ENCODE data around the gene CTCFL.

CTCFL gene

DNA sequence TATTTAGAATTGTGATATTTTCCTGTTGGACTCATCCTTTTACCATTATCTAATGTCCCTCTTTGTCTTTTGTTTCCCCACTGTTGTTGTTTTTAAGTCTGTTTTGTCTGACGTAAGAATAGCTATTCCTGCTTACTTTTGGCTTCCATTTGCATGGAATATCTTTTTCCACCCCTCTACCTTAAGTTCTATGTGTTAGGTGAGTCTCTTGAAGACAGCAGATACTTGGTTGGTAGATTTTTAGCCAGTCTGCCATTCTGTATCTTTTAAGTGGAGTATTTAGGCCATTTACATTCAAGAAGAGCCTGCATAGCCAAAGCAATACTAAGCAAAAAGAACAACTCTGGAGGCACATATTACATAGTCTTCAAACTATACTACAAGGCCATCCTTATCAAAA, 39.2 kb downstream of the CTCFL start:
- TF ChIP-seq, protein P1, sequence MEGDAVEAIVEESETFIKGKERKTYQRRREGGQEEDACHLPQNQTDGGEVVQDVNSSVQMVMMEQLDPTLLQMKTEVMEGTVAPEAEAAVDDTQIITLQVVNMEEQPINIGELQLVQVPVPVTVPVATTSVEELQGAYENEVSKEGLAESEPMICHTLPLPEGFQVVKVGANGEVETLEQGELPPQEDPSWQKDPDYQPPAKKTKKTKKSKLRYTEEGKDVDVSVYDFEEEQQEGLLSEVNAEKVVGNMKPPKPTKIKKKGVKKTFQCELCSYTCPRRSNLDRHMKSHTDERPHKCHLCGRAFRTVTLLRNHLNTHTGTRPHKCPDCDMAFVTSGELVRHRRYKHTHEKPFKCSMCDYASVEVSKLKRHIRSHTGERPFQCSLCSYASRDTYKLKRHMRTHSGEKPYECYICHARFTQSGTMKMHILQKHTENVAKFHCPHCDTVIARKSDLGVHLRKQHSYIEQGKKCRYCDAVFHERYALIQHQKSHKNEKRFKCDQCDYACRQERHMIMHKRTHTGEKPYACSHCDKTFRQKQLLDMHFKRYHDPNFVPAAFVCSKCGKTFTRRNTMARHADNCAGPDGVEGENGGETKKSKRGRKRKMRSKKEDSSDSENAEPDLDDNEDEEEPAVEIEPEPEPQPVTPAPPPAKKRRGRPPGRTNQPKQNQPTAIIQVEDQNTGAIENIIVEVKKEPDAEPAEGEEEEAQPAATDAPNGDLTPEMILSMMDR (conservative IDR thresholded peaks at IDR 0.05; ENCODE audit: low read depth): no peak
- H3K27ac ChIP-seq: no peak overlapping the region
- POLR2A ChIA-PET (ENCODE audit: low non-redundant PET): no interaction called here
- CTCF ChIA-PET: no interaction called here
- no peak for DNase-seq (ENCODE audit: low spot score)

DNA sequence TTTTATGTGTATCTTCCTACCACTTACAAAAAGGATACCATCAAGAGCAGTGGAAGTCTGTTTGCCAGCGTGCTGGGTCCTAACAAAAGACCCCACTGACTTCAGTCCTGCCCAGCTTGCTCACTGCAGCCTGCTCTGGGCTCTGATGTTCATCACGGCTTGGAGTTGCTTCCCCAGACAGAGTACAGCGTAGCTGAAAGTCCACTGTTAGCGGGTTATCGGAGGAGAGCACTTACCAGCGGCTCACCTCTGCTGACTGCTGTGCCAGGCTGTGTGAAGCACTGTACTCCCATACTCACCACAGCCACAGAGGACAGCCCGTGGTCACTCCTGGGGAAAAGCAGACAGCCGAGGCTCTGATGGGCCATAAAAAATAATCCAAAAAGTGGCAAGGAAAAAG, 40.2 kb downstream of the CTCFL start:
- TF ChIP-seq, protein P1 (conservative IDR thresholded peaks at IDR 0.05; ENCODE audit: low read depth): no peak
- DNase-seq (ENCODE audit: low spot score): no peak
- CTCF ChIA-PET: interaction anchor here (0.6 kb wide), 1 partner anchor 135 kb away, joined by 3 read pairs; no protein-coding TSS in a partner anchor
- no peak overlapping the region for H3K27ac ChIP-seq
- POLR2A ChIA-PET (ENCODE audit: low non-redundant PET): no interaction called here

DNA sequence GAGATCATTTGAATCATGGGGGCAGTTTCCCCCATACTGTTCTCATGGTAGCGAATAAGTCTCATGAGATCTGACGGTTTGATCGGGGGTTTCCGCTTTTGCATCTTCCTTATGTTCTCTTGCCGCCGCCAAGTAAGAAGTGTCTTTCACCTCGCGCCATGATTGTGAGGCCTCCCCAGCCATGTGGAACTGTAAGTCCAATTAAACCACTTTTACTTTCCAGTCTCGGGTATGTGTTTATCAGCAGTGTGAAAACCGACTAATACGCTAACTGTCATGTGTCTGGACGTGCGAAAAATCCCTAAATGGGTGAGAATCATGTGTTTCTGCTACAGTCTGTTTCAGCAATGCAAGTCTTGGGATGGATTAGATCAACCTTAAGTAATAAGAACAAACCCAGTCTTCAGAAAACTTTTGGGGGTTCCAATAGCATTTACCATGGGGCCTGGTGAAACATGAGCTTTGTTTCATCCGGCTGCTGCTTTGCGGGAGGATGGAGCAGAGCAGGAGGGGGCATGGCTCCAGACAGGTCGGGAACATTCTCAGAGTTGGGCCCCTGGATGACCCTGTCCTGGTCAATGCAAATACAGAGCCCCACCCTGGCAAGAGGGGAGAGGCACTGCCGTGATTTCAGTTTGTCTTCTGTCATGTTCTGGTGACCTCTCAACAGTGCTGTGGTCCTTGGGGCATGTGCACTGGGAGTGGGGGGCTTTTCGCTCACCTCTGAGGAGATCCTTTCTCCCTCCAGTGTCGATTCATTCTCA, 41.5 kb downstream of the CTCFL start:
- H3K27ac ChIP-seq: no peak overlapping the region
- ChIA-PET POLR2A (ENCODE audit: low non-redundant PET) (no interaction called here), CTCF (interaction anchor here (1.8 kb wide), 1 partner anchor 10 kb away, joined by 5 read pairs; no protein-coding TSS in a partner anchor)
- TF ChIP-seq, protein P1 (conservative IDR thresholded peaks at IDR 0.05; ENCODE audit: low read depth): no peak
- DNase-seq (ENCODE audit: low spot score): no peak

DNA sequence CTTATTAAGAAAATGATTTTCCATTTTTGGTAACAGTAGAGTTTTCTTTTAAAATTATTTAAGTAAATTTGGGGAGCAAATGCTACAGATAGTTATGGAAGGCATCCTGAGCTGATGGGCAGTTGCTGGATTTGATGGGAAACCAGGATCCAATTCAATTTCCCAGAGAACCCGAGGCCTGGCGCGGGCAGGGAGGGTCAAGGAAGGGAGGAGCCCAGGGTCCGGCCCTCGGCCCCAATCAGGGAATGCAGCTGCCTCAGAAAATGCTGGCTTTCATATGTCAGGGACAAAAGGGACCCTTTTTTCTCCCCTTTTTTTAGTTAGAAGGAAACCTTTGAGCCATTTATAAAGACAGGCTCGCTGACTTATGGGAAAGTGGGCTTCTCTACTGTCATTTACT, 42.1 kb downstream of the CTCFL start:
- no peak for DNase-seq (ENCODE audit: low spot score)
- POLR2A ChIA-PET (ENCODE audit: low non-redundant PET): no interaction called here
- CTCF ChIA-PET: interaction anchor here (1.8 kb wide), 1 partner anchor 9 kb away, joined by 5 read pairs; no protein-coding TSS in a partner anchor
- H3K27ac ChIP-seq: no peak overlapping the region
- TF ChIP-seq, protein P1 (conservative IDR thresholded peaks at IDR 0.05; ENCODE audit: low read depth): no peak

DNA sequence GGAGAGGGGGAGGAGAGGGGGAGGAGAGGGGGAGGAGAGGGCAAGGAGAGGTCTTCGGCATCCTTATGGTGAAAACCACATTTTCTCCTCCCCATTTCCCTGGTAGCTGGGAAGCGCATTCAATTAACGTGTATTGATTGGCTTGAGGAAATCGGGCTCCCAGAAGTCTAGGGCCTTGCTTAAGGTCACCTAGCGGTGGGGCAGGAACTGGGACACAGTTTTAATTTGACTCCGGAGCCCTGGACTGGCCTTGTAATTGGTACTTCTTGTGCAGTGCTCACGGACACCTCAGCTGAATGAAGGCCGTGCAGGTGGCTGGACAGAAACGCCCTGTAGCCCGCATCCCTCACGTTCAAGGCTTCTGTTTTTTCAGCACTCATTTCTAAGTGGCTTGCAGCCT, 42.8 kb downstream of the CTCFL start:
- no peak for DNase-seq (ENCODE audit: low spot score)
- CTCF ChIA-PET: interaction anchor here (0.6 to 1.8 kb wide), 2 partner anchors 9 to 93 kb away, joined by 3 to 5 read pairs; no protein-coding TSS in a partner anchor
- POLR2A ChIA-PET (ENCODE audit: low non-redundant PET): no interaction called here
- no peak overlapping the region for H3K27ac ChIP-seq
- TF ChIP-seq, protein P1 (conservative IDR thresholded peaks at IDR 0.05; ENCODE audit: low read depth): no peak

DNA sequence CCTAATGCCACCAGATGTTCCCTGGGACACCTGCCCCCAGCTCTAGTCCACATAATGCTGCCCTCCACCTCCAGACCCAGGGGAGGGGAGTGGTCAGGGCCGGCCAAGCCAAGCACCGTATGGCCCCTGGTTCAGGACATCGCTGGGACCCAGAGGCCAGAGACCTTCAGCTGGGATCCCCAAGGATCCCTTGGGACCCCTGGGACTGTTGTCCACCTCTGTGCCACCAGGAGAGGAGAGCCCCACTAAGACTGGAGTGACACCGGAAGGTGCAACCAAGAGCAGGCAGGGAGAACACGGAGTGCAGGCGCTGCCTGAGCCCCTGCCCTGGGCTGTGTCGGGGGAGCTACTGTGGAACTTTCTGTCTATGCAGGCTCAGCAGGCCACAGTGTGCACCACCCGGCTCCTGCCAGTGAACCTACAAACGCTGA, 43.6 kb downstream of the CTCFL start:
- ChIA-PET POLR2A (ENCODE audit: low non-redundant PET) (no interaction called here), CTCF (no interaction called here)
- TF ChIP-seq, protein P1 (conservative IDR thresholded peaks at IDR 0.05; ENCODE audit: low read depth): no peak
- no peak for DNase-seq (ENCODE audit: low spot score)
- no peak overlapping the region for H3K27ac ChIP-seq
